Bronchial epithelial cell (primary cell): ENCODE results near the gene AACS. TPM values are rescaled to one million over a fixed set of nuclear protein-coding genes. Genes with fewer than 3 reads are reported as not detected.

ENCODE experiments used
- DNase-seq: peaks from one replicate; pipeline ENCODE4 v3.0.0-alpha.2; 2010; ENCODE audit warnings: low read depth
- FAIRE-seq: peaks from 2 replicates; lab custom pipeline; 2011; peaks lifted over from hg19 to GRCh38; lab: Jason Lieb, UNC
- H3K27me3 ChIP-seq: 2 replicates; pipeline ENCODE4 v1.5.1; 2011; ENCODE audit warnings: low read length; ENCODE audit not compliant: control insufficient read depth, insufficient read depth
- H3K36me3 ChIP-seq: 2 replicates; pipeline ENCODE4 v1.5.1; 2011; ENCODE audit warnings: low read length; ENCODE audit not compliant: control insufficient read depth, insufficient read depth
- H3K4me3 ChIP-seq: 2 replicates; pipeline ENCODE4 v1.5.1; 2011; ENCODE audit warnings: mild to moderate bottlenecking, low read depth, low read length, control low read depth
- total RNA-seq: library from RNA; depleted of rRNA; stranded (reverse); fragments of >200 nt; gene quantifications from 2 replicates; pipeline ENCODE4 v1.2.1, GENCODE V29; 2014
- TF ChIP-seq, protein P1 (sequence below): IDR thresholded peaks from 2 replicates; pipeline ENCODE4 v1.5.1; 2011; ENCODE audit warnings: mild to moderate bottlenecking, moderate library complexity, low read length, control low read depth, inconsistent platforms; ENCODE audit not compliant: insufficient read depth, severe bottlenecking

Gene AACS
- total RNA-seq, 1 donor from 2014 or later: 30.5 TPM

DNA sequence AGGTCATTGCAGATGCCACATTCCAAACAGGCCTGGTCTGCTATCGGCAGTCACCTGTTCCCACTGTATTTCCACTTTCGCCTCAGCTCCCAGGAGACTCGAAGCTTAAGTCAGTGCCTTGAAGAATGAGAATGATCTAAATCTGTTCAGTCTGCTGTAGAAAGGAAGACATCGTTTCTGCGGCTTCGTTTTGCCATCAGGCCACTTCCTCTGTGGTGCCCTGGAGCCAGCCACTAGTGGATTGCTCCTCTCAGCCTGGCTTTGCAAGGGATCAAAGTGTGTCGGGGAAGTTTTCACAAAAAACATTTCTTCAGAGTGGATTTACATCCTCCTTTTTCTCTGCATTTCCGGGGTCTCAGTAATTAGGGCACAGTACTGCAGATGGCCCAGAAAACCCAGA lies 66.7 kb downstream of the AACS start:
- FAIRE-seq (no peak), DNase-seq (no peak)
- Histone ChIP-seq H3K27me3 (no peaks in the 10 kb centered on the region), H3K4me3 (no peak overlapping the region), H3K36me3 (peaks cover 25% of the 10 kb centered on the region)
- TF ChIP-seq, protein P1, sequence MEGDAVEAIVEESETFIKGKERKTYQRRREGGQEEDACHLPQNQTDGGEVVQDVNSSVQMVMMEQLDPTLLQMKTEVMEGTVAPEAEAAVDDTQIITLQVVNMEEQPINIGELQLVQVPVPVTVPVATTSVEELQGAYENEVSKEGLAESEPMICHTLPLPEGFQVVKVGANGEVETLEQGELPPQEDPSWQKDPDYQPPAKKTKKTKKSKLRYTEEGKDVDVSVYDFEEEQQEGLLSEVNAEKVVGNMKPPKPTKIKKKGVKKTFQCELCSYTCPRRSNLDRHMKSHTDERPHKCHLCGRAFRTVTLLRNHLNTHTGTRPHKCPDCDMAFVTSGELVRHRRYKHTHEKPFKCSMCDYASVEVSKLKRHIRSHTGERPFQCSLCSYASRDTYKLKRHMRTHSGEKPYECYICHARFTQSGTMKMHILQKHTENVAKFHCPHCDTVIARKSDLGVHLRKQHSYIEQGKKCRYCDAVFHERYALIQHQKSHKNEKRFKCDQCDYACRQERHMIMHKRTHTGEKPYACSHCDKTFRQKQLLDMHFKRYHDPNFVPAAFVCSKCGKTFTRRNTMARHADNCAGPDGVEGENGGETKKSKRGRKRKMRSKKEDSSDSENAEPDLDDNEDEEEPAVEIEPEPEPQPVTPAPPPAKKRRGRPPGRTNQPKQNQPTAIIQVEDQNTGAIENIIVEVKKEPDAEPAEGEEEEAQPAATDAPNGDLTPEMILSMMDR: no peak

DNA sequence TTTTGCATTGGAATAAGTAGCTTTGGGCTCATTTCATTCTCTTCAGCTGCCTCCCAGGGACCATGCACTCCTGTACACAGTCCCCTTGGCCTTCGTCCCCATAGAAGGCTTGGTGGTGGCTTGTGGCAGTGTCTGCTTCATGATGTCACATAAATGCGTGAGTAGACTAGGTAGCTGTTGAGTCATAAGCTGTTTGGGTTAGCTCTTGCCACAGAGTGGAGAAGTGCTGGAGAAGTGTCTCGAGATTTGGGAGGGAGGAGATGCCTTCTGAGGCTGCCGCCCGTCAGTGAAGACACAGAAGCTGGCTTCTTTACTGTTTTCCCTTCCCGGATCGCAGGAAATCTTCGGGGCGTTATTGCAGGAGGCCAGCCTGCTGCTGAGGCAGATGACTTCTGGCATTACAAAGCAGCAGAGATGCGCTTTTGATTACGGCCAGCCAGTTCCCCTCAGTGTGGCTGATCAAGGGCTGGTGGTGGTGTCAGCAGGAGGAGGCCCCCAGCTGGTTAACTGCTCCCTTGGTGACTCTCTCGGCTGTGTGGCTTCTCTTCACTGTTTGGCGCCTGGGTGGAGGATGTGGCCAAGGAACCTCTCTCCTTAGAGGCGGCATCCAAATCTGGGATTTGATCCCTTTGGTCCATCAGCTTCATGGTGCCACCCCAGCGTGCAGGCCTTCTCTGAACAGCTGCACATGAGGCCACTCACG lies 67.6 kb downstream of the AACS start:
- FAIRE-seq (no peak), DNase-seq (no peak)
- Histone ChIP-seq H3K36me3 (peaks cover 26% of the 10 kb centered on the region), H3K4me3 (no peak overlapping the region), H3K27me3 (no peaks in the 10 kb centered on the region)
- TF ChIP-seq, protein P1: no peak

DNA sequence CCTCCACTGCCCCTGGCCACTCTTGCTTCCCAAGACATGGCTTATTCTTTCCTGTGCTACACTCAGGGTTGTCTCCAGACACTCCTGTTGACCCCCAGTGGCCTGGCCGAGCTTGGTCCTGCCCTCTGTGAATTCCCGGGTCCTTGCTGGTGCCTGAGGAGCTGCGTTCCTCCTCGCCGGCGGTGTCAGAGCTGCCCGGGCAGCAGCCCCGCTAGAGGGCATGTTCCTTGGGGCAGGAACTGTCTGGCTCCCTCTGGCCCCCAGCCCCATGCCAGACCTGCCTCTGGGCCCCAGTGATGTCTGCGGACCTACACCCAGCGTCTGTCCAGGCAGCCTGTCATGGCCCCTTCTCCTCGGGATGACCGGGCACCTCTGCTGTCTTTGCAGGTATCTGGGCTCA lies 68.4 kb downstream of the AACS start:
- TF ChIP-seq, protein P1: no peak
- no peak overlapping the region for H3K4me3 ChIP-seq
- H3K36me3 ChIP-seq: peaks cover 26% of the 10 kb centered on the region
- DNase-seq: no peak
- no peaks in the 10 kb centered on the region for H3K27me3 ChIP-seq
- FAIRE-seq: no peak

DNA sequence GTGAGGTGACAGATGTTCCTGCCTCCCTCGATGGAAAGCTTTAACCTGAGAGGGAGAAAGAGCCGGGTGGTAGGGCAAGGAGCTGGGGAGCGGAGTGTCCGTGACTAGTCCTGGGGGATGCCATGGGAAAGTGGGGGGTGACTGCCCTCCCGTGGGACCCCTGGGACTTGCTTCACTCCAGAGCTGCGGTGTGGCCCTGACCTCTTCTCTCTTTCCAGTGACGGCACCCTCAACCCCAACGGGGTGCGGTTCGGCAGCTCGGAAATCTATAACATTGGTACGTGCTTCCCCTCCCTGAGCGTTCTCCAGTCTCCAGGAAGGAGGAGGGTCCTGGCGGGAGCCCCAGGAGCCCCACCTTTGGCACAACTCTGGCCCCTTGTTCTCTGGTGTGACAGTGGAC lies 69.3 kb downstream of the AACS start:
- Histone ChIP-seq H3K27me3 (no peaks in the 10 kb centered on the region), H3K36me3 (peaks cover 24% of the 10 kb centered on the region), H3K4me3 (no peak overlapping the region)
- TF ChIP-seq, protein P1: no peak
- DNase-seq (no peak), FAIRE-seq (no peak)

DNA sequence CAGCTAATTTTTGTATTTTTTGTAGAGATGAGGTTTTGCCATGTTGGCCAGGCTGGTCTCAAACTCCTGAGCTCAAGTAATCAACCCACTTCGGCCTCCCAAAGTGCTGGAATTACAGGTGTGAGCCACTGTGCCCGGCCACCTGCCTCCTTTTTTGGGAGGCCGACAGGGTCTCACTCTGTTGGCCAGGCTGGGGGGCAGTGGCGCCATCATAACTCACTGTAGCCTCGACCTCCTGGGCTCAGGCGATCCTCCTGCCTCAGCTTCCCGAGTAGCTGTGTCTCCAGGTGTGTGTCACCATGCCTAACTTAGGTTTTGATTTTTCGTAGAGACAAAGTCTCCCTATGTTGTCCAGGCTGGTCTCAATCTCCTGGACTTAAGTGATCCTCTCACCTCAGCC lies 70.7 kb downstream of the AACS start:
- DNase-seq: no peak
- no peak for FAIRE-seq
- no peak overlapping the region for H3K4me3 ChIP-seq
- peaks cover 20% of the 10 kb centered on the region for H3K36me3 ChIP-seq
- TF ChIP-seq, protein P1: no peak
- H3K27me3 ChIP-seq: no peaks in the 10 kb centered on the region

DNA sequence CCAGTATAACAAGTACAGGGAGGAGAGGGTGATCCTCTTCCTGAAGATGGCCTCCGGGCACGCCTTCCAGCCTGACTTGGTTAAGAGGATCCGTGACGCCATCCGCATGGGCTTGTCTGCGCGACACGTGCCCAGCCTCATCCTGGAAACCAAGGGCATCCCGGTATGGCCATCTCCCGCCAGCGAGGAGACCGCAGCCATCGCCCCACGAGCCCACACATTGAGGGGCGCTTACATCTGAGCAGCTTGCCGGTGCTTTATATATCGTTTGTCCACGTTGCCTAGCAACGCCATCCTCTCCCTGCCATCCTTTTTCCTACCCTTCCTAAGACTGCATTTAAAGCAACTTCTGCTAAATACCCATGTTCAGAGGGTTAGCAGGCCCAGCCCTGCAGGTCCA lies 71.5 kb downstream of the AACS start:
- Histone ChIP-seq H3K36me3 (peaks cover 20% of the 10 kb centered on the region), H3K4me3 (no peak overlapping the region), H3K27me3 (no peaks in the 10 kb centered on the region)
- no peak for FAIRE-seq
- DNase-seq: no peak
- TF ChIP-seq, protein P1: no peak
